Gastroesophageal sphincter (tissue), 4 donors: ENCODE data around the gene LOXL4. TPM values are rescaled to one million over a fixed set of nuclear protein-coding genes. Genes with fewer than 3 reads are reported as not detected.

Experiments used
- ATAC-seq: fragments of 150-250 bp; one replicate; pipeline ENCODE4 v1.9.1; 2016; ENCODE audit warnings: mild to moderate bottlenecking, moderate library complexity
- H3K27ac ChIP-seq, 4 donors: fragments of 200-600 bp; sonication (generic) in 3 of 4; 1 replicate in 3 of 4; 2 replicates in 1 of 4; pipeline ENCODE4 v1.5.1; 2016 to 2019
- H3K27me3 ChIP-seq: fragments of 200-600 bp; sonication (generic); one replicate; pipeline ENCODE4 v1.5.1; 2019
- H3K36me3 ChIP-seq, 2 donors: fragments of 200-600 bp; sonication (generic); one replicate each; pipeline ENCODE4 v1.5.1; 2019; ENCODE audit warnings: control low read depth in 1 of 2
- H3K4me1 ChIP-seq, 3 donors: fragments of 200-600 bp; sonication (generic); 1 replicate in 2 of 3; 2 replicates in 1 of 3; pipeline ENCODE4 v1.5.1; 2016 to 2019; ENCODE audit warnings: control low read depth in 2 of 3
- H3K4me3 ChIP-seq, 2 donors: fragments of 200-600 bp; sonication (generic); one replicate each; pipeline ENCODE4 v1.5.1; 2019; ENCODE audit warnings: mild to moderate bottlenecking in 1 of 2, moderate library complexity in 1 of 2
- H3K9me3 ChIP-seq, 3 donors: fragments of 200-600 bp; sonication (generic); one replicate each; pipeline ENCODE4 v1.5.1; 2017 to 2019; ENCODE audit warnings: control low read depth in 2 of 3
- EP300 ChIP-seq: sonication (generic); formaldehyde crosslinking; IDR thresholded peaks from one replicate; pipeline ENCODE4 v1.6.1; 2017; ENCODE audit warnings: antibody characterized with exemption, mild to moderate bottlenecking
- POLR2A ChIP-seq, 2 donors: fragments of 450-650 bp; IDR thresholded peaks; one replicate each; pipeline ENCODE4 v1.6.1; 2017; ENCODE audit warnings: antibody characterized with exemption in 2 of 2, mild to moderate bottlenecking in 2 of 2, moderate library complexity in 1 of 2
- POLR2AphosphoS5 ChIP-seq: sonication (generic); formaldehyde crosslinking; IDR thresholded peaks from one replicate; pipeline ENCODE4 v1.6.1; 2017; ENCODE audit warnings: antibody characterized with exemption
- WGBS, 2 donors: methylation state at CpG; one replicate each; pipeline ENCODE4 v1.1.5; 2018; ENCODE audit warnings: low coverage in 1 of 2; 5-methylcytosine and 5-hydroxymethylcytosine counted together
- total RNA-seq, 4 donors: library from RNA; depleted of rRNA; stranded (reverse); fragments of >200 nt; gene quantifications; one replicate each; pipeline ENCODE4 v1.1.0, GENCODE V29; 2016
- TF ChIP-seq, protein P1 (sequence below), 4 experiments: fragments of 200-600 bp in 2 of 4; fragments of 450-650 bp in 2 of 4; sonication (generic) in 1 of 4; IDR thresholded peaks; one replicate each; pipeline ENCODE4 v1.5.1; 2017 to 2019; ENCODE audit warnings: antibody characterized with exemption in 4 of 4, mild to moderate bottlenecking in 2 of 4, moderate library complexity in 2 of 4

LOXL4 gene
- total RNA-seq, 4 donors from 2014 or later: 10.6 to 20.7 (median 16.3) TPM

DNA sequence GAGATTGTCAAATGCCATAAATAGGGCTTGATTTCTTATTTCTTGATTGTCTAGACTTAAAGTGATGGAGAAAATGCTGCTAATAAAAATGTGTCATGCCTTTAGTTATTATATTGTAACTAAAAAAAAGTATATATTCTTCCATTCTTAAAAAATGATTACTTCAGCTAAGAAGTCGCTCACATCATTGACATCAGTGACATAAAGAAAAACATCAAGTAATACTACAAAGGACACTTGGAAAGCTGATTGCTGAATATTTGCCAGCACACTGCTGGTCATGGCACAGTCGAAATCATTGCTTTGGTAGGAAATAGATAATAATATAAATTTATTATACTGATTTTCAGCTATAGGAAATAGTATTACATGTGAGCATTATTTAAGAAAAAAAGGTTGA, 62.6 kb downstream of the LOXL4 start:
- no peak for ATAC-seq
- WGBS, 2 donors: 90 to 100% methylated on average over 2 of the region's 2 CpGs
- TF ChIP-seq POLR2A (IDR thresholded peaks at IDR 0.05) (no peak), EP300 (no peak), POLR2AphosphoS5 (no peak)
- TF ChIP-seq, protein P1, sequence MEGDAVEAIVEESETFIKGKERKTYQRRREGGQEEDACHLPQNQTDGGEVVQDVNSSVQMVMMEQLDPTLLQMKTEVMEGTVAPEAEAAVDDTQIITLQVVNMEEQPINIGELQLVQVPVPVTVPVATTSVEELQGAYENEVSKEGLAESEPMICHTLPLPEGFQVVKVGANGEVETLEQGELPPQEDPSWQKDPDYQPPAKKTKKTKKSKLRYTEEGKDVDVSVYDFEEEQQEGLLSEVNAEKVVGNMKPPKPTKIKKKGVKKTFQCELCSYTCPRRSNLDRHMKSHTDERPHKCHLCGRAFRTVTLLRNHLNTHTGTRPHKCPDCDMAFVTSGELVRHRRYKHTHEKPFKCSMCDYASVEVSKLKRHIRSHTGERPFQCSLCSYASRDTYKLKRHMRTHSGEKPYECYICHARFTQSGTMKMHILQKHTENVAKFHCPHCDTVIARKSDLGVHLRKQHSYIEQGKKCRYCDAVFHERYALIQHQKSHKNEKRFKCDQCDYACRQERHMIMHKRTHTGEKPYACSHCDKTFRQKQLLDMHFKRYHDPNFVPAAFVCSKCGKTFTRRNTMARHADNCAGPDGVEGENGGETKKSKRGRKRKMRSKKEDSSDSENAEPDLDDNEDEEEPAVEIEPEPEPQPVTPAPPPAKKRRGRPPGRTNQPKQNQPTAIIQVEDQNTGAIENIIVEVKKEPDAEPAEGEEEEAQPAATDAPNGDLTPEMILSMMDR (IDR thresholded peaks at IDR 0.05): no peak
- Histone ChIP-seq H3K27me3 (no peaks in the 10 kb centered on the region), H3K4me3 (no peak overlapping the region), H3K9me3 (no peaks in the 10 kb centered on the region), H3K27ac (no peak overlapping the region), H3K4me1 (no peaks in the 10 kb centered on the region), H3K36me3 (peaks cover 0 to 21% of the 10 kb centered on the region in 2 donors)

DNA sequence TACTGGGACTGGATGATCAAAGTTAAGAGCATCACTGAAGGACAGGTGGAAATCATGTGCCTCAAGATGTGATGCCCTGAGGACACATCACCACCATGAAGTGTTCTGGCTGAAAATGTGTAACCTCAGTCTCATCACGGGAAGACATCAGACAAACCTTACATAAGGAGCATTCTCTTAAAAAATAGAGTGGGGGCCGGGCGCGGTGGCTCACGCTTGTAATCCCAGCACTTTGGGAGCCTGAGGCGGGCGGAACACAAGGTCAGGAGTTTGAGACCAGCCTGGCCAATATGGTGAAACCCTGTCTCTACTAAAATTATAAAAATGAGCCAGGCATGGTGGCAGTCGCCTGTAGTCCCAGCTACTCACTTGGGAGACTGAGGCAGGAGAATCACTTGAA, 65.6 kb downstream of the LOXL4 start:
- ATAC-seq: no peak
- Histone ChIP-seq H3K36me3 (no peaks in the 10 kb centered on the region), H3K27me3 (no peaks in the 10 kb centered on the region), H3K9me3 (no peaks in the 10 kb centered on the region), H3K27ac (no peak overlapping the region), H3K4me3 (no peak overlapping the region), H3K4me1 (peaks cover 0 to under 1% (median 0%) of the 10 kb centered on the region in 3 donors)
- WGBS, 2 donors: 82 to 97% methylated on average over 4 to 6 of the region's 8 CpGs
- TF ChIP-seq POLR2A (IDR thresholded peaks at IDR 0.05) (no peak), EP300 (no peak), POLR2AphosphoS5 (no peak)
- TF ChIP-seq, protein P1 (IDR thresholded peaks at IDR 0.05): no peak

DNA sequence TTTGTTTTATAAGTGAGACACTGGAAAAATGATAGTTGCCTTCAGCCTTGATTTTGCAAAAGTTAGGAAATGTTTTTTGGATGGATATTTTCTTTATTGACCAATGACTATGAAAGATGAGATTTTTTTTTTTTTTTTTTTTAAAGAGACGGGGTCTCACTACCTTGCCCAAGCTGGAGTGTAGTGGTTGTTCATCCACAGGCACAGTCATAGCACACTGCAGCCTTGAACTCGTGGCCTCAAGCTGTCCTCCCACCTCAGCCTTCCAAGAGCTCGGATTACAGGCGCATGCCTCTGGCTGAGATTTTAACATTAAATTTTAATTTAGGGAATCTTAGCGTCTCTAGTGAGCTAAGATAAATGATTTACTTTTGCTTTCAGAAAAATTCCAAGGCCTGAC, 66.2 kb downstream of the LOXL4 start:
- no peaks in the 10 kb centered on the region for H3K27me3 ChIP-seq
- H3K36me3 ChIP-seq: no peaks in the 10 kb centered on the region
- no peak for TF ChIP-seq POLR2AphosphoS5
- TF ChIP-seq, protein P1 (IDR thresholded peaks at IDR 0.05): no peak
- TF ChIP-seq POLR2A (IDR thresholded peaks at IDR 0.05): no peak
- TF ChIP-seq EP300: no peak
- 86 to 92% methylated on average over 2 to 5 of the region's 5 CpGs for WGBS, 2 donors
- no peak overlapping the region for H3K27ac ChIP-seq
- H3K4me1 ChIP-seq: peaks cover 0 to 7% (median 0%) of the 10 kb centered on the region in 3 donors
- no peaks in the 10 kb centered on the region for H3K9me3 ChIP-seq
- no peak overlapping the region for H3K4me3 ChIP-seq
- no peak for ATAC-seq

Other genes starting within 250 kb of the LOXL4 start
- gene CRTAC1, start 237.6 kb downstream of the LOXL4 start, total RNA-seq: 1 to 10 TPM; 1.2 to 5.7 (median 1.7) TPM
- 10 to 100 TPM in 3 of 4 donors, 1 to 10 TPM in 1; 9.0 to 15.4 (median 13.7) TPM for gene R3HCC1L, start 133.5 kb downstream of the LOXL4 start, total RNA-seq
- 10 to 100 TPM in 1 of 4 donors, 1 to 10 TPM in 3; 4.2 to 18.5 (median 7.4) TPM for gene PYROXD2, start 147.0 kb upstream of the LOXL4 start, total RNA-seq
- 10 to 100 TPM; 51.4 to 74.4 (median 60.8) TPM for gene HPS1, start 178.7 kb upstream of the LOXL4 start, total RNA-seq